Inflammatory macrophage treated with lipopolysaccharide for 1 hour (primary cell): ENCODE results near the gene ISG15.
A peak's percentile ranks its signal among the peaks of the same experiment; 100 is the strongest.

Experiments
- DNase-seq, 2 donors: peaks; one replicate each; pipeline ENCODE4 v3.0.0-alpha.2; 2020 to 2022

The ISG15 gene

DNA sequence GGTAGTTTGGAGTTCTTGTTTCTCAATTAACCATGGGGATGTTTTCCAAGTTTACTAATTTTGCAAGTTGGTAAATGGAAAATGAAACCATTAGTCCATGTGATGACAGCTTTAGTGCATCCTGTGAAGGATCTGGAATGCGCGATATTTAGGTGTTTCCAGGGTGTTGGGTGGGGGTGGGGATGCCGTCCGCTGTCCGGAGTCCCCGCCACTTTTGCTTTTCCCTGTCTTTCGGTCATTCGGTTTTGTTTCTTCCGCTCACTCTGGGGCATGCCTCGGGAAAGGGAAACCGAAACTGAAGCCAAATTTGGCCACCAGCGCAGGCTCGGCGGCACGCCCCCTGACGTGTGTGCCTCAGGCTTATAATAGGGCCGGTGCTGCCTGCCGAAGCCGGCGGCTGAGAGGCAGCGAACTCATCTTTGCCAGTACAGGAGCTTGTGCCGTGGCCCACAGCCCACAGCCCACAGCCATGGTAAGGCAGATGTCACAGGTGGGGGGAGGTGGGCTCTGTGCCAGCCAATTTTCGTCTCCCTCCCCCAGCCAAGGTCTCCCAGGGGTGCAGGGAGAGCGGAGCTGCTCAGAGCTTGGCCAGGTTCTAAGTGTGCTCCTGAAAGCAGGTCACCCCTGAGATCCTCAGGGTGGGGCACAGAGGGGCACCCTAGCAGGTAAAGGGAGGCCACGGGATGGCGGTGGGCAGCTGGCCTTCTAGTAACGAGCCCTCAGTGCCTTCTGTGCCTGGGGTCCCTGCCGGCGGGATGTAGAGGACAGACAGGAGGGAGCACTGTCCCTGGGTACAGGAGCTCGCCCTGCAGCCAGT is at the start of gene ISG15:
TSS of gene ISG15 (plus strand) at position 393 of the 817 bp plus-strand sequence. CDS start at position 470, 77 bp downstream.
- DNase-seq: peak; percentile 89 to 98

- no peak for DNase-seq
These were observed 49.4 kb upstream of the ISG15 start for GRCh38 chr1:963746-964525.

DNA sequence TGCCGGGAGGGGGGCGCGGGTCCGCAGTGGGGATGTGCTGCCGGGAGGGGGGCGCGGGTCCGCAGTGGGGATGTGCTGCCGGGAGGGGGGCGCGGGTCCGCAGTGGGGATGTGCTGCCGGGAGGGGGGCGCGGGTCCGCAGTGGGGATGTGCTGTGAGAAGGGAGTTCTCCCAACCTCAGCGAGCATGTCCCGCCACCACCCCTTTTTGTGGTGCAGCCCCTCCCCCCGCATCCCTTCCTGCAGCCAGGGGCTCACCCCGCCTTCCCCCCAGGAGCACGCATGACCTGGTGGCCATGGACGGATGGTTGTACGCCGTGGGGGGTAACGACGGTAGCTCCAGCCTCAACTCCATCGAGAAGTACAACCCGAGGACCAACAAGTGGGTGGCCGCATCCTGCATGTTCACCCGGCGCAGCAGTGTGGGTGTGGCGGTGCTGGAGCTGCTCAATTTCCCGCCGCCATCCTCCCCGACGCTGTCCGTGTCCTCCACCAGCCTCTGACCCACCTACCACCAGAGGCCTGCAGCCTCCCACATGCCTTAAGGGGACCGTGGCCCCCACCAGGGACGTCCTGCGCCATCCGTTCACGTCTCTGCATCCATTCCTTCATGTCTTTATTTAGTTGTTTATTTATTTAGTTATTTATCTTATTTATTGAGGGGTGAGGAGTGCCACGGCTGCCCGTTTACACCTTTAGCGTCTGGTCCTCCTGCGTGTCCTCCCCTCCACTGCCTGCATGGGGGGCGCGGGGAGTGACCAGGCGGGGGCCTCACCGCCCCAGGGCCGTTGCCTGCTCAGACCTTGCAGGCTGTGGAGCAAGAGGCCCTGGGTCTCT is 48.4 kb upstream of the ISG15 start:
- DNase-seq: no peak

DNA sequence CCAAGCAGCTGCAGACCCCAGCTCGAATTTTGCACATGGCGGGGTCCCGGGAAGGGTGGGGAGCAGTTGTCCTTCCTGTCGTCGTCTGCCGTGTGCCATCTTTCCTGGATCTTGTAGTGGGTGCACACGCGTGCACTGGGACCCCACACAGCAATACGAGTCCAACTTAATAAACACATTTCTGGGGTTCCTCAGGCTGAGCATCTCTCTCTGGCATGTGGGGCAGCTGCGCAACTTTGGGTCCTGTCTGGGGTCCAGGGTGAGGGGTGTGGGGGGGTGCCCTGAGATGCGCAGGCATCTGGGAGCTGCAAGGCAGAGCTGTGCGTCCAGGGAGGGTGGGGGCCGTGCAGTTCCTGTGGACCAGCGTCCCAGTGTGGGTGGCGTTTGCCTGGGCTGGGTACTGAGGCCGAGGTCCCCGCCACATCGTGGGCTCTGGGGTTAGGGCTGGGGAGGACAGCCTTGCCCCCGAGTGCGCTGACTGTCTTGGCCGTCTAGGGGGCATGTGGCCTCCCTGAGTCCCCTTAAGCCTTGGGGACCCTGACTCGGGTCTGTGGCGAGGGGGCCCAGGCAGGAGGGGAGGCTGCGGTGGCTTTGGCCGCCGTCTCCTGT is 47.7 kb upstream of the ISG15 start:
- no peak for DNase-seq

DNA sequence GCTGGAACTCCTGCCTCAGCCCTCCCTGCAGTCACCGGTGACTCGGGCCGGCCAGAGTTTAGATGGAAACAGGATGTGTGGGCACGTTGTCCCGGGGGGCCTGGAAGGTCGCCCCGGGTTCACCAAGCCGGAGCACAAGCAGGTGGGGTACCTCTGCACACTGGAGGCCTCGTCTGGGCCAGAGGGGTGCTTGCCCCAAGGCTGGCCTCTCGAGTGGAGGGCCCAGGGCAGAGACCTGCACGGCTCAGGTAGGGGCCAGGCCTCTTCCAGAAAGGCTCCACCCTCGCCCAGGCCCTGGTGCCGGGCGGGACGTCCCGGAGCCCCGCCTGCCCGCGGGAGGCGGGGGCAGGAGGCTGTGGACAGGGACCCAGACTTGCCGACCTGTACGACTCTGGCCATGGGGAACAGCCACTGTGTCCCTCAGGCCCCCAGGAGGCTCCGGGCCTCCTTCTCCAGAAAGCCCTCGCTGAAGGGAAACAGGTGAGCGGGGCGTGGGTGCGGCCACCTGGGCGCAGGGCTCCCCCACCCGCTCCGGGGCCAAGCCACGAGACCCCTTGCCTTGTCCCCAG is 47.1 kb upstream of the ISG15 start, which contains the start of gene PLEKHN1:
TSS of gene PLEKHN1 (plus strand) at position 348 of the 569 bp plus-strand sequence. CDS start at position 398, 50 bp downstream.
- DNase-seq: peak in 1 of 2 donors; percentile 10

DNA sequence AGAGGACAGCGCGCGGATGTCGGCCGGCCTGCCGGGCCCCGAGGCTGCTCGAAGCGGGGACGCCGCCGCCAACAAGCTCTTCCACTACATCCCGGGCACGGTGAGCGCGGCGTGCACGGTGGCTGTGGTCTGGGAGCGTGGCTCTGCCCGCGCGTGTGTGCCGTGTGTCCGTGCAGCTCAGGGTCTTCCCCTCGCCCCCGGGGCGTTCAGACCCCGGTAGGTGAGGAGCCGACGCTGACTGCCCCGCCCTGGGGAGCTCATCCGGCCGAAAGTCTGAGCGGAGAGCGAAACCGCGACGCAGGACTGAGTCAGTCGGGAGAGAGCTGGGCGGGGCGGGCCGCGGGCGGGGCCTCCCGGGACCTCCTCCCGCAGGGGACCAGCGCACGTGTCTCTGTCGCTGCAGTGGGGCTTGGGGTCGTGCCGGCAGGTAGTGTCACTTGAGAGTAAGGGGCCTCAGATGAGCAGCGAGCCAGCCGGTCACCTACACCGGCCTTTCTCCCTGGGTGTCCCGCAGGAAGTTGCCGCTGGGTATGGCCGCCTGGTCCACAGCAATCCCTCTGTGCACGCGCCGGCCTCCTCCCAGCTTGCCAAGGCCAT is 46.5 kb upstream of the ISG15 start:
- peak; percentile 31 to 66 for DNase-seq

- no peak for DNase-seq
These were observed 45.6 kb upstream of the ISG15 start for GRCh38 chr1:967466-968343.

GRCh38 chr1:969260-969855 is 43.9 kb upstream of the ISG15 start:
- DNase-seq: no peak

DNA sequence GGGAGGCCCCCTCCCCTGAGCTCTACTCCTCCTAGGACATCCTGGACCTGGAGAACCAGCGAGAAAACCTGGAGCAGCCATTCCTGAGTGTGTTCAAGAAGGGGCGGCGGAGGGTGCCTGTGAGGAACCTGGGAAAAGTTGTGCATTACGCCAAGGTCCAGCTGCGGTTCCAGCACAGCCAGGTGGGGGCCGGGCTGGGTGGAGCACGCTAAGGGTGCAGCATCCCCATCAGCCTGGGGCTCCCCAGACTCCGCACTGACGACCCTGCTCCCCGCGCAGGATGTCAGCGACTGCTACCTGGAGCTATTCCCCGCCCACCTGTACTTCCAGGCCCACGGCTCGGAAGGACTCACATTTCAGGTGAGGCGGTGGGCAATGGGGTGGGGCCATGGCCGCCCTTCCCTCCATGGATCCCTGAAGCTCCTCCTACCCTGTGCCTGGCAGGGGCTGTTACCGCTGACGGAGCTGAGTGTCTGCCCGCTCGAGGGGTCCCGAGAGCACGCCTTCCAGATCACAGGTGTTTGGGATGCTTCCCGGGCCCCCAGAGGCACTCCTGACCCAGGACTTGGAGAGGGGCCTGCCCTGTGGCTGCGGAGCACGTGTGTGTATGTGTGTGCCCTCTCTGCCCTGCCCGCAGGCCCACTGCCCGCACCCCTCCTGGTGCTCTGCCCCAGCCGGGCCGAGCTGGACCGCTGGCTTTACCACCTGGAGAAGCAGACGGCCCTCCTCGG is 42.9 kb upstream of the ISG15 start:
- DNase-seq: no peak

GRCh38 chr1:970973-971730 is 42.1 kb upstream of the ISG15 start:
- no peak for DNase-seq

DNA sequence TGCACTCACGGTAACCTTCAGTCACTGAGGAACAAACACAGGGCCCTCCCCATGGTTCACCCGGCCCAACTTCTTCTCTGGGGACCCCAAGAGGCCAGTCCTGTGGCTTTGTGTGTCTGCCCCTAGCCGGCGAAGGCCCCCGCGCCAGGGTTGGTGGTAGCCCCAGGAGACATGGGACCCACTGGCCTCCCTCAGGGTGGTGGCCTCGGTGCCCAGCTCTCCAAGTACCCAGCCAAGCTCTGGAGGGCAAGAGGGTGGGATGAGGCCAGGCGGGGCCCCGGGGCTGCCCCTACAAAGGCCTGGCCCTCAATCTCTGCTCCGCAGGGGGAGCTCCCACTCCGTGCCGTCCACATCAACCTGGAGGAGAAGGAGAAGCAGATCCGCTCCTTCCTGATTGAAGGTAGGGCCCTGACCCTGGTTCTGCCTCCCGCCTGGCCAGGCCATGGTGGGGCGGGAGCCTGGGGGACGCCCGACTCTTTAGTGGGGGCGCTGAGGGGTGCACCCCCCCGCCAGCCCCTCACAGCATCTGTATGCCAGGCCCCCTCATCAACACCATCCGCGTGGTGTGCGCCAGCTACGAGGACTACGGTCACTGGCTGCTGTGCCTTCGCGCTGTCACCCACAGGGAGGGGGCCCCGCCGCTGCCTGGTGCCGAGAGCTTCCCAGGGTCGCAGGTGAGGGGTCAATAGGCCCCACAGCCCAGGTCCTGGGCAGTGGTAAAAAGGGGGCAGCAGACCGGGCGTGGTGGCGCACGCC is 41.4 kb upstream of the ISG15 start:
- no peak for DNase-seq

GRCh38 chr1:972726-973458 is 40.4 kb upstream of the ISG15 start:
- DNase-seq: no peak

- no peak for DNase-seq
These were observed 39.6 kb upstream of the ISG15 start for GRCh38 chr1:973459-974292.

GRCh38 chr1:974293-974640 is 39.0 kb upstream of the ISG15 start:
- DNase-seq: no peak

DNA sequence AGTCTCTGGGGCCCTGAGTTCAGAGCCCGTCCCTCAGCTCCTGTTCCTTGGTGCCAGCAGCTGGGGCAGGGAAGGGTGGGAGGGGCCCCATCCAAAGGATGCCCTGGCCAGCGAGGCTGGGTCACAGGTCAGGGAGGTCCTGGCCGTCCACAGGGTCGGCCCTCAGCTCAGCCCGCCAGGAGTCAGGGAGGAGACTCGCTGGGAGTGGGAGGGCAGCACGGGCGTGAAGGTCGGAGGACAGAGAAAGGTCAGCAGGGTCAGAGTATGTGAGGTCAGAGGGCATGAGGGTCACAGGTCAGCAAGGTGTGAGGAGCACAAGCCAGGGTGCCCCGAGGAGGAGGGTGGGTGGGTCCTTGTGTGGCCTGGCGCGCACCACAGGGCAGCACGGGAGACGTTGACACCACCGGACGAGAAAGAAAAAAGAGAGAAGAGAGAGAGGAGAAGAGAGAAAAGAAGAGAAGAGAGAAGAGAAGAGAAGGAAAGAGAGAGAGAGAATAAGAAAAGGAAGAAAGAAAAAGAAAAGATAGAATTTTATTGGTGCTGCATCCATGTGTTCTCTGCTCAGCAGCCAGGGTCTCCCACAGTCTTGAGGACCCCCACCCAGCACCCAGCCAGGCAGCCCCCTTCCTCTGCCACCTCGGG is 38.5 kb upstream of the ISG15 start:
- no peak for DNase-seq

- DNase-seq: no peak
These were observed 37.9 kb upstream of the ISG15 start for GRCh38 chr1:975365-975764.
